ENCODE measurements around the gene F2. TPM values are rescaled to one million over a fixed set of nuclear protein-coding genes. Genes with fewer than 3 reads are reported as not detected.
A peak's percentile ranks its signal among the peaks of the same experiment; 100 is the strongest.

F2 gene
- total RNA-seq, 1 experiment from 2014 or later: not detected

DNA sequence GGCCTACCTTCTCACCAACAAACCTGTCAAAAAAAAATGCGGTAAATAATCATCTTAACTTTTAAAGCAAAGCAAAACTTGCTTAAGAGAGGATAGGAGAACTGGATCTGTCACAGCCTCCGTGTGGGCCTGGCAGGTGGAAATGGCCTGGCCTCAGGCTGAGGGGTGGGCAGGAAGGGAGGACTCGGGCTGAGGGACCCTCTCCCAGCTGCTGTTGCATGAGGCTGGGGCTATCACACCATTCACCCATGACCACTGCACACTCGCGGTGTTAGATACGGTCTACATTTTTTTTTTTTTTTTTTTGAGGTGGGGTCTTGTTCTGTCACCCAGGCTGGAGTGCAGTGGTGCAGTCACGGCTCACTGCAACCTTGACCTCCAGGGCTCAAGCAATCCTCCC lies 43.1 kb upstream of the F2 start:
- no peak overlapping the region for H3K9ac ChIP-seq (ENCODE audit: low read length)
- no peak overlapping the region for H3K4me3 ChIP-seq (ENCODE audit: low read length)
- TF ChIP-seq EZH2 (IDR thresholded peaks at IDR 0.05; ENCODE audit: low read length, unreplicated experiment) (no peak), EZH2phosphoT487 (IDR thresholded peaks at IDR 0.05; ENCODE audit: borderline replicate concordance, low read length) (no peak), CTCF (conservative IDR thresholded peaks at IDR 0.05; ENCODE audit: low read depth, low read length) (no peak)
- no peaks in the 10 kb centered on the region for H3K79me2 ChIP-seq (ENCODE audit: low read length)
- H3K9me3 ChIP-seq (ENCODE audit: low read length): no peaks in the 10 kb centered on the region
- H3K27me3 ChIP-seq (ENCODE audit: low read length): no peaks in the 10 kb centered on the region
- intact Hi-C loops (cut with micrococcal nuclease): loop anchor here (5.0 to 10.0 kb wide), 2 partner anchors 79 to 131 kb away; no protein-coding TSS in a partner anchor
- no peaks in the 10 kb centered on the region for H3K9me2 ChIP-seq (replicated peaks; ENCODE audit: low read length)
- DNase-seq (no peak), ATAC-seq (no peak)
- H3K27ac ChIP-seq (ENCODE audit: low read length): peak overlapping the region; percentile 38
- peaks cover 13% of the 10 kb centered on the region for H3K4me1 ChIP-seq (ENCODE audit: insufficient read depth, low read length)
- POLR2A ChIA-PET (ENCODE audit: unreplicated experiment): no interaction called here
- no TSS peak for BruUV-seq (replicated peaks)
- no peaks in the 10 kb centered on the region for H4K20me1 ChIP-seq (ENCODE audit: low read length)
- peaks cover 6% of the 10 kb centered on the region; the same call in 1 of the 2 replicates for H3K36me3 ChIP-seq (ENCODE audit: low read depth, low read length)
- CTCF ChIA-PET: no interaction called here
- H3F3A ChIP-seq (ENCODE audit: low read length, unreplicated experiment): no peaks in the 10 kb centered on the region
- H3K4me2 ChIP-seq (ENCODE audit: low read length): 0 out of 2 replicates have a peak overlapping the region, but pooled peaks have one; percentile 13
- H2AFZ ChIP-seq (ENCODE audit: low read length): no peak overlapping the region

DNA sequence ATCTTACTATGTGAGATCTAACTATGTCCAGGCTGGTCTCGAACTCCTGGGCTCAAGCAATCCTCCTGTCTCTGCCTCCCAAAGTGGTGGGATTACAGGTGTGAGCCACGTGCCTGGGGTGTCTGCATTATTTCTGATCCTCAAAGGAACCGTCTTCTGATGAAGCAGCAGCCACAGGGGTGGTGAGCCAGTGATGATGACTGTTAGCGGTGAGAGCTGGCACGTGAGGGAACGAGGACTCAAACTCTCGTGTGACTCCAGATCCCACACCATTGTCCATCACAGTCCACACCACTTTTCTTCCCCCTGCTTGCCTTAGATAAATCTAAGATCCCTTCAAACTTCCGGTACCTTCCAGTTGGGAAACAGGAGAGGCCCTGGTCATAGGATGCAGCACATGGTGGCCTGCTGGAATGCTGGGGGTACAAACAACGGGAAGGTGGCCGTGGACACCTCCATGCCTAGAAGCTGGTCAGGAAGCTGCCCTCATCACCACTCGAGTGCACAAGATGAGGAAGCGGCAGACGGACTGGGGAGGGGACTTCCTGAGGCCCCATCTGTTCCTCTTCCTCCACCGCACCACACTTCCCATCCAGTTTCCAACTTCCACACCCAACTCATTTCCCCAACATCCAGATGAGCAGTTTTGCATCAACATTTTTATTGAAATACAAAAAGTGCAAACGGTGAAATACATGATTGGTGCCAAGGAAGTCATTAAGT lies 42.4 kb upstream of the F2 start:
- Histone ChIP-seq H3K36me3 (ENCODE audit: low read depth, low read length) (peaks cover 3% of the 10 kb centered on the region; the same call in 1 of the 2 replicates), H3K4me2 (ENCODE audit: low read length) (no peak overlapping the region), H3K27me3 (ENCODE audit: low read length) (no peaks in the 10 kb centered on the region), H2AFZ (ENCODE audit: low read length) (no peak overlapping the region), H3K9me3 (ENCODE audit: low read length) (no peaks in the 10 kb centered on the region), H3K79me2 (ENCODE audit: low read length) (no peaks in the 10 kb centered on the region), H3K9me2 (replicated peaks; ENCODE audit: low read length) (no peaks in the 10 kb centered on the region), H4K20me1 (ENCODE audit: low read length) (no peaks in the 10 kb centered on the region), H3K4me3 (ENCODE audit: low read length) (no peak overlapping the region), H3K4me1 (ENCODE audit: insufficient read depth, low read length) (peaks cover 13% of the 10 kb centered on the region), H3K9ac (ENCODE audit: low read length) (no peak overlapping the region), H3F3A (ENCODE audit: low read length, unreplicated experiment) (no peaks in the 10 kb centered on the region), H3K27ac (ENCODE audit: low read length) (no peak overlapping the region)
- CTCF ChIA-PET: no interaction called here
- no peak for TF ChIP-seq EZH2 (IDR thresholded peaks at IDR 0.05; ENCODE audit: low read length, unreplicated experiment)
- no peak for TF ChIP-seq CTCF (conservative IDR thresholded peaks at IDR 0.05; ENCODE audit: low read depth, low read length)
- TF ChIP-seq EZH2phosphoT487 (IDR thresholded peaks at IDR 0.05; ENCODE audit: borderline replicate concordance, low read length): no peak
- intact Hi-C loops (cut with micrococcal nuclease): loop anchor here (5.0 to 10.0 kb wide), 2 partner anchors 78 to 131 kb away; no protein-coding TSS in a partner anchor
- BruUV-seq (replicated peaks): no TSS peak
- POLR2A ChIA-PET (ENCODE audit: unreplicated experiment): no interaction called here
- no peak for ATAC-seq
- DNase-seq: no peak

DNA sequence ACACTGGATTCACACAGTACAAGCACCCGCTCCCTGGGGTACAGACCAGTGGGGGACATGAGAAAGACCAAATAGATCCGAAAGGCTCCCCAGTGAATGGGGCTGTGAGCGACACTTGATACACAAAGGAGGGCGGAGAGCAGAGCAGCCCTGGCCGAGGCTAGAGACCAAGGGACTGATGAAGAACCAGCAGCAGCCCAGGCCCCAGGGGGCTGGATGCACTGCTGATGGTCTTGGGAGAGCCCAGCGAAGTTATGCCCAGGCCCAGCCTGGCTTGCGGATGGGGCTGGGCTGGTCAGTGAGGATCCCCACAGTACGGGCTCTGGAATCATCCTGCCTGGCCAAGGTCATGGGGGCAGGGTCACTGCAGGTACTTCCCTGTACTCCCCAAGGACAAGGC lies 41.8 kb upstream of the F2 start:
- no peaks in the 10 kb centered on the region for H4K20me1 ChIP-seq (ENCODE audit: low read length)
- H3K27ac ChIP-seq (ENCODE audit: low read length): no peak overlapping the region
- H3F3A ChIP-seq (ENCODE audit: low read length, unreplicated experiment): no peaks in the 10 kb centered on the region
- ATAC-seq: no peak
- H3K9me2 ChIP-seq (replicated peaks; ENCODE audit: low read length): no peaks in the 10 kb centered on the region
- no peak overlapping the region for H3K9ac ChIP-seq (ENCODE audit: low read length)
- H3K27me3 ChIP-seq (ENCODE audit: low read length): no peaks in the 10 kb centered on the region
- CTCF ChIA-PET: no interaction called here
- no peak overlapping the region for H3K4me2 ChIP-seq (ENCODE audit: low read length)
- H3K36me3 ChIP-seq (ENCODE audit: low read depth, low read length): peaks cover 3% of the 10 kb centered on the region; the same call in 1 of the 2 replicates
- no peaks in the 10 kb centered on the region for H3K9me3 ChIP-seq (ENCODE audit: low read length)
- H3K79me2 ChIP-seq (ENCODE audit: low read length): no peaks in the 10 kb centered on the region
- H3K4me3 ChIP-seq (ENCODE audit: low read length): no peak overlapping the region
- peaks cover 13% of the 10 kb centered on the region for H3K4me1 ChIP-seq (ENCODE audit: insufficient read depth, low read length)
- TSS peak; percentile 32 for BruUV-seq (replicated peaks)
- POLR2A ChIA-PET (ENCODE audit: unreplicated experiment): no interaction called here
- no peak for DNase-seq
- no peak overlapping the region for H2AFZ ChIP-seq (ENCODE audit: low read length)
- TF ChIP-seq EZH2phosphoT487 (IDR thresholded peaks at IDR 0.05; ENCODE audit: borderline replicate concordance, low read length) (no peak), CTCF (conservative IDR thresholded peaks at IDR 0.05; ENCODE audit: low read depth, low read length) (no peak), EZH2 (IDR thresholded peaks at IDR 0.05; ENCODE audit: low read length, unreplicated experiment) (no peak)
- intact Hi-C loops (cut with micrococcal nuclease): loop anchor here (5.0 to 10.0 kb wide), 2 partner anchors 78 to 130 kb away; no protein-coding TSS in a partner anchor

All from PC-3 (cell line).